Spleen (tissue), 11 donors: Measurements from ENCODE around the gene RSPO1. TPM values are rescaled to one million over a fixed set of nuclear protein-coding genes. Genes with fewer than 3 reads are reported as not detected.

Experiments
- DNase-seq: peaks from one replicate; pipeline ENCODE4 v3.0.0-alpha.2; 2020
- H3K27ac ChIP-seq, 8 donors: fragments of 200-600 bp; sonication (generic) in 7 of 8; 1 replicate in 4 of 8; 2 replicates in 4 of 8; pipeline versions ENCODE4 v1.5.0 to v1.8.0; 2016 to 2021; ENCODE audit warnings: inconsistent platforms in 4 of 8, mild to moderate bottlenecking in 4 of 8, moderate library complexity in 1 of 8
- H3K27me3 ChIP-seq, 7 donors: fragments of 200-600 bp; sonication (generic) in 6 of 7; replicated peaks in 1 of 7; 1 replicate in 4 of 7; 2 replicates in 3 of 7; pipeline versions ENCODE4 v1.5.0 to v1.8.0; 2016 to 2021; ENCODE audit warnings: inconsistent platforms in 3 of 7, mild to moderate bottlenecking in 1 of 7
- H3K36me3 ChIP-seq, 6 donors: fragments of 200-600 bp; sonication (generic) in 5 of 6; 1 replicate in 4 of 6; 2 replicates in 2 of 6; pipeline versions ENCODE4 v1.5.0 to v1.8.0; 2016 to 2021; ENCODE audit warnings: inconsistent platforms in 2 of 6
- H3K4me1 ChIP-seq, 6 donors: fragments of 200-600 bp; sonication (generic) in 5 of 6; 1 replicate in 3 of 6; 2 replicates in 3 of 6; pipeline versions ENCODE4 v1.5.0 to v1.8.0; 2016 to 2021; ENCODE audit warnings: inconsistent platforms in 3 of 6
- H3K4me3 ChIP-seq, 8 donors: fragments of 200-600 bp; sonication (generic) in 7 of 8; 1 replicate in 4 of 8; 2 replicates in 4 of 8; pipeline versions ENCODE4 v1.5.0 to v1.8.0; 2016 to 2021; ENCODE audit warnings: inconsistent platforms in 4 of 8, mild to moderate bottlenecking in 4 of 8, moderate library complexity in 2 of 8
- H3K9me3 ChIP-seq, 8 donors: fragments of 200-600 bp; sonication (generic) in 7 of 8; 1 replicate in 4 of 8; 2 replicates in 4 of 8; pipeline versions ENCODE4 v1.5.0 to v1.8.0; 2016 to 2021; ENCODE audit warnings: inconsistent platforms in 4 of 8
- POLR2A ChIP-seq, 3 donors: fragments of 450-650 bp; IDR thresholded peaks; one replicate each; pipeline ENCODE4 v1.5.1; 2017; ENCODE audit warnings: antibody characterized with exemption in 3 of 3, mild to moderate bottlenecking in 1 of 3
- POLR2AphosphoS5 ChIP-seq, 3 donors: sonication (generic); formaldehyde crosslinking; IDR thresholded peaks; one replicate each; pipeline ENCODE4 v1.5.1; 2017; ENCODE audit warnings: antibody characterized with exemption in 3 of 3
- WGBS, 5 donors: extraction: QIAGEN DNeasy Blood & Tissue Kit in 3 of 5; methylation state at CpG; one replicate each; pipeline versions ENCODE4 v1.1.5 to v1.1.7; 2013 to 2018; 5-methylcytosine and 5-hydroxymethylcytosine counted together
- intact Hi-C: fragments of 100-400 bp; cut with DNase I; formaldehyde crosslinking; loops from one replicate; pipeline ENCODE4 v1.15.0; 2023; ENCODE audit warnings: low total_unique reads
- polyA plus RNA-seq, 3 donors: library from polyadenylated mRNA; stranded (reverse); fragments of 200-250 nt; gene quantifications; one replicate each; pipeline ENCODE4 v1.2.1, GENCODE V29; 2013
- total RNA-seq, 7 donors: library from RNA; depleted of rRNA in 3 of 7; stranded (reverse); fragments of >200 nt in 3 of 7; fragmentation: NEBNext Ultra II Directional in 4 of 7; extraction: Animal tissue kit (Norgen Biotek cat#: 25700) in 4 of 7; gene quantifications; one replicate each; pipeline versions ENCODE4 v1.1.0 to v1.2.1, GENCODE V29; 2016 to 2021
- TF ChIP-seq, protein P1 (sequence below), 11 experiments: fragments of 200-600 bp in 7 of 11; fragments of 450-650 bp in 4 of 11; sonication (generic) in 4 of 11; IDR thresholded peaks in 8 of 11; conservative IDR thresholded peaks in 3 of 11; 1 replicate in 7 of 11; 2 replicates in 4 of 11; pipeline versions ENCODE4 v1.4.0 to v1.8.0; 2016 to 2021; ENCODE audit warnings: antibody characterized with exemption in 11 of 11, inconsistent platforms in 4 of 11, mild to moderate bottlenecking in 1 of 11
- donor health status: healthy with polysubstance abuse.
- donor health status: DM: no; HTN: no; CAD: no; lungs with moderate emphysema.
- donor health status: DM: no; HTN: no; CAD: no.
- donor health status: Bipolar disorder and iron deficiency.
- donor health status: healthy.
- donor health status: DM: no; HTN: no; CAD: no.
- donor health status: DM: yes; HTN: yes; CAD: no.

The RSPO1 gene
- total and polyA plus RNA-seq, 10 donors, result 0.20 to 1.0 (median 0.48) TPM; not detected in 1

DNA sequence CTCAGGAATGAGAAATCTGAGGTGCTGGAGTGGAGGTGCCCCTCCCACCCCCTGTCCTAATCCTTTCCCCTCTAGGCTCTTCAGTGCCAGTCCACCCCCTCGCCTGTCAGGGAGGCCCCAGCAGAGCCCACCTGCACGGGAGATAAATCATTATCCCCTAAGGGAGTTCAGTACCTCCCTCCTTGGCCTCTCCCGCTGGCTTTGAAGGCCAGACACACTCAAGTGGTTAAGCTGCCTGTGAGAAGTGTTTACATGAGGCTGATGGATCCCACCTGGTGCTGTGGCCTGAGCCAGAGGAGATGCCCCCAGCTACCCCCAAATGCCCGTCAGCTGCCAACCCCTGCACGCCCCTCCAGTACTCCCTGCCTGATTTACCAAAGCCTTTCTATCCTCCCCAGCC lies 3.7 kb downstream of the RSPO1 start:
- intact Hi-C loops, result no loop called here
- peaks cover 4 to 97% (median 56%) of the 10 kb centered on the region in 7 donors for H3K27me3 ChIP-seq
- DNase-seq, result no peak

DNA sequence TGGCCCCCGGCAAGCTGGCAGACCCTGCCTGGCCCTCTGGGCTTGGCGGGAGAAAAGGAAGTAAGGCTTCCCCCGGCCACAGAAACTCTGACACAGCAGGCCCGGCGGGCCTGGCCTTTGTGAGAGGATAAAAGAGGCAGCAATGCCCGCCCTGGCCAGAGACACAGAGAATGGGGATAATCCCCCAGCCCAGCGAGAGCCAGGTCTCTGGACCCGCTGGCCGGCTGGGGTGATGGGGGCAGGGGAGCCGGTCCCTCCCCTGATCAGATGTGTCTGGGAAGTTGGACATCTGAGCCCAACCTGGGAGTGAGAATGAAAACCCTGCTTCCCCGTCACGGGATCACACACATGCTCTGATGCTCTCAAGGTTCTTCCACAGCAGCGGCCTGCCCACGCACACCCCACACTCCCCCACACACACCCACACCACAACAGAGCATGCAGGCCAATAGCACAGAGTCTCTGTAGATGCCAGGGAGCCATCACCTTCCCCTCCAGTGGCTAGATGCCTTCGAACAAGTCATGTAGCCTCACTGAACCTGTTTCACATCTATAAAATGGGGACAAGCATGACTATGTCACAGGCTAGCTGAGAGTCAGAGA lies 4.2 kb downstream of the RSPO1 start:
- H3K36me3 ChIP-seq, result no peaks in the 10 kb centered on the region
- no peak overlapping the region for H3K27ac ChIP-seq
- H3K9me3 ChIP-seq, result no peaks in the 10 kb centered on the region
- no peak for TF ChIP-seq POLR2A (IDR thresholded peaks at IDR 0.05)
- TF ChIP-seq POLR2AphosphoS5 (IDR thresholded peaks at IDR 0.05), result no peak
- TF ChIP-seq, protein P1, sequence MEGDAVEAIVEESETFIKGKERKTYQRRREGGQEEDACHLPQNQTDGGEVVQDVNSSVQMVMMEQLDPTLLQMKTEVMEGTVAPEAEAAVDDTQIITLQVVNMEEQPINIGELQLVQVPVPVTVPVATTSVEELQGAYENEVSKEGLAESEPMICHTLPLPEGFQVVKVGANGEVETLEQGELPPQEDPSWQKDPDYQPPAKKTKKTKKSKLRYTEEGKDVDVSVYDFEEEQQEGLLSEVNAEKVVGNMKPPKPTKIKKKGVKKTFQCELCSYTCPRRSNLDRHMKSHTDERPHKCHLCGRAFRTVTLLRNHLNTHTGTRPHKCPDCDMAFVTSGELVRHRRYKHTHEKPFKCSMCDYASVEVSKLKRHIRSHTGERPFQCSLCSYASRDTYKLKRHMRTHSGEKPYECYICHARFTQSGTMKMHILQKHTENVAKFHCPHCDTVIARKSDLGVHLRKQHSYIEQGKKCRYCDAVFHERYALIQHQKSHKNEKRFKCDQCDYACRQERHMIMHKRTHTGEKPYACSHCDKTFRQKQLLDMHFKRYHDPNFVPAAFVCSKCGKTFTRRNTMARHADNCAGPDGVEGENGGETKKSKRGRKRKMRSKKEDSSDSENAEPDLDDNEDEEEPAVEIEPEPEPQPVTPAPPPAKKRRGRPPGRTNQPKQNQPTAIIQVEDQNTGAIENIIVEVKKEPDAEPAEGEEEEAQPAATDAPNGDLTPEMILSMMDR (IDR thresholded peaks at IDR 0.05 in 8 of 11, conservative IDR thresholded peaks at IDR 0.05 in 3 of 11), result no peak
- WGBS, 5 donors, result 23 to 40% (median 32%) methylated on average over 11 to 15 of the region's 15 CpGs
- H3K4me1 ChIP-seq, result peaks cover 0 to 22% (median 14%) of the 10 kb centered on the region in 6 donors
- peaks cover 4 to 96% (median 51%) of the 10 kb centered on the region in 7 donors for H3K27me3 ChIP-seq
- DNase-seq, result no peak
- no peak overlapping the region for H3K4me3 ChIP-seq
- intact Hi-C loops, result no loop called here

More for the DNA sequence above, 3.7 kb downstream of the RSPO1 start:
- Histone ChIP-seq H3K36me3 (no peaks in the 10 kb centered on the region), H3K9me3 (no peaks in the 10 kb centered on the region), H3K27ac (no peak overlapping the region), H3K4me1 (peaks cover 0 to 22% (median 14%) of the 10 kb centered on the region in 6 donors), H3K4me3 (no peak overlapping the region)
- TF ChIP-seq POLR2A (IDR thresholded peaks at IDR 0.05) (no peak), POLR2AphosphoS5 (IDR thresholded peaks at IDR 0.05) (no peak)
- TF ChIP-seq, protein P1 (IDR thresholded peaks at IDR 0.05 in 8 of 11, conservative IDR thresholded peaks at IDR 0.05 in 3 of 11), result no peak
- WGBS, 5 donors, result 42 to 57% (median 49%) methylated on average over 5 of the region's 5 CpGs

DNA sequence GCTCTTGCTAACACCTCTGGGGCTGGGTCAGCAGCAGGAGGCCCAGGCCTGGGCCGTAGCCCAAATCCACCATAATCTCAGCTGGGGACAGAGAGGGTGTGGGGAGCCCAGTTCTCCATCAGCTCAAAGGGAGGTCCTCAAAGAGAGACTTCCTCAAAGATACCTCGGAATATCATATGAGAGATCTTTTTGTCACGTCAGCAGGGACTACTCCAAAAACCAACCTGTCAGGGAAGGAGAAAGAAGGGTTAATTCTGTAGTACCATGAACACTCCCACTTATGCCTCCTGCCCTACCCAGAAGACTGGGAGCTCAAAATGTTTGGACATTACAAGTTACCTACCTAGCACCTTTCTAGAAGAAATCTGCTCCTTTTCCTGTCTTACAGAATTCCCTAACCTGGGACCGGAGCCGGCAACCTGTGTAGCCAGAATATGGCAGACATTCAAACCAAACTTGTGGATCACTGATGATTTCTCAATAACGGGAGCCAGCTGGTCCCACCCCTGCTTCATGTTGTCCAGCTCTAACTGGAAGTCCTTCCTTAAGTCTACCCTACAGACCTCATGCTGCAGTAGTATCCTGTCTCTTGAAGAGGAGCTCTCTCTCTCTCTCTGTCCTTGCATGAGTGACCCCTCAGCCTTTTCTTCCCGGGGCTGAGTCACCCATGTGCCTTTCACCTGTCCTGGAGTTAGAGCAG lies 4.8 kb downstream of the RSPO1 start:
- Histone ChIP-seq H3K27ac (no peak overlapping the region), H3K9me3 (no peaks in the 10 kb centered on the region), H3K4me3 (no peak overlapping the region), H3K36me3 (no peaks in the 10 kb centered on the region), H3K4me1 (peaks cover 0 to 18% (median 11%) of the 10 kb centered on the region in 6 donors), H3K27me3 (peaks cover under 1 to 92% (median 45%) of the 10 kb centered on the region in 7 donors)
- intact Hi-C loops, result no loop called here
- no peak for DNase-seq
- 50 to 65% (median 55%) methylated on average over 7 of the region's 7 CpGs for WGBS, 5 donors
- TF ChIP-seq POLR2A (IDR thresholded peaks at IDR 0.05), result no peak
- TF ChIP-seq POLR2AphosphoS5 (IDR thresholded peaks at IDR 0.05), result no peak
- TF ChIP-seq, protein P1 (IDR thresholded peaks at IDR 0.05 in 8 of 11, conservative IDR thresholded peaks at IDR 0.05 in 3 of 11), result no peak

DNA sequence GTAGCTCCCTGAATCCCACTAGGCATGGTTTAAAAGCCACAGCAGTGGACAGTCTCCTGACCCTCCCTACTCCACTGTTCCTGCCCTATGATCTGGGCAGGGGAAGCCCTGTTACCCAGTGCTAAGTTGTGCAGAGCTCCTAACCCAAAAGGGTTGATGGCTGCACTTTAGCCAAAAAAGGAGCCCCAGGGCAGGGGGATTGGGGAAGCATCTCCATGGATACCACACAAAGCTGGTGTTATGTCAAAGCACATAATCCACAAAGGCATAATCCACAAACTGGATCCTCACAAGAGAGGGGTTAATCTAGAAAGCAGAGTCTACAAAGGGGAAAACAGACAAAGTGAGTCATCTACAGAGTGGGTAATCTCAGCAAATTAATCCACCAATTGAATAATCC lies 5.7 kb downstream of the RSPO1 start:
- intact Hi-C loops, result no loop called here
- peaks cover 0 to 9% (median 3%) of the 10 kb centered on the region in 6 donors for H3K4me1 ChIP-seq
- no peak overlapping the region for H3K27ac ChIP-seq
- no peaks in the 10 kb centered on the region for H3K9me3 ChIP-seq
- DNase-seq, result no peak
- TF ChIP-seq POLR2AphosphoS5 (IDR thresholded peaks at IDR 0.05) (no peak), POLR2A (IDR thresholded peaks at IDR 0.05) (no peak)
- TF ChIP-seq, protein P1 (IDR thresholded peaks at IDR 0.05 in 8 of 11, conservative IDR thresholded peaks at IDR 0.05 in 3 of 11), result no peak
- H3K36me3 ChIP-seq, result no peaks in the 10 kb centered on the region
- H3K4me3 ChIP-seq, result no peak overlapping the region
- peaks cover 0 to 92% (median 37%) of the 10 kb centered on the region in 7 donors for H3K27me3 ChIP-seq
